Neural progenitor cell (in vitro differentiated cells): Measurements from ENCODE around the gene ADCY5. TPM values are rescaled to one million over a fixed set of nuclear protein-coding genes. Genes with fewer than 3 reads are reported as not detected.
A peak's percentile ranks its signal among the peaks of the same experiment; 100 is the strongest.

Source experiments
- DNase-seq: peaks from one replicate; pipeline ENCODE4 v3.0.0-alpha.2; 2016; ENCODE audit warnings: low spot score
- H2AFZ ChIP-seq: fragments of 200-600 bp; sonication (generic); replicated peaks from 2 replicates; pipeline ENCODE4 v1.6.1; 2016; ENCODE audit warnings: antibody characterized with exemption
- H3F3A ChIP-seq: fragments of 200-600 bp; sonication (generic); 2 replicates; pipeline ENCODE4 v1.6.1; 2016; ENCODE audit warnings: antibody characterized with exemption, low read depth
- H3K27ac ChIP-seq: fragments of 200-600 bp; sonication (generic); 2 replicates; pipeline ENCODE4 v1.5.1; 2016; ENCODE audit warnings: mild to moderate bottlenecking
- H3K27me3 ChIP-seq: fragments of 200-600 bp; sonication (generic); 2 replicates; pipeline ENCODE4 v1.6.1; 2016; ENCODE audit warnings: mild to moderate bottlenecking, moderate library complexity
- H3K36me3 ChIP-seq: fragments of 200-600 bp; sonication (generic); 2 replicates; pipeline ENCODE4 v1.5.1; 2016
- H3K4me1 ChIP-seq: fragments of 200-600 bp; sonication (generic); 2 replicates; pipeline ENCODE4 v1.6.1; 2016; ENCODE audit warnings: mixed run types
- H3K4me2 ChIP-seq: fragments of 200-600 bp; sonication (generic); 2 replicates; pipeline ENCODE4 v1.6.1; 2016
- H3K4me3 ChIP-seq: fragments of 200-600 bp; sonication (generic); 2 replicates; pipeline ENCODE4 v1.5.1; 2016
- H3K79me2 ChIP-seq: fragments of 200-600 bp; sonication (generic); 2 replicates; pipeline ENCODE4 v1.6.1; 2016; ENCODE audit warnings: low read depth
- H3K9ac ChIP-seq: fragments of 200-600 bp; sonication (generic); 2 replicates; pipeline ENCODE4 v1.6.1; 2016
- H3K9me3 ChIP-seq: fragments of 200-600 bp; sonication (generic); 2 replicates; pipeline ENCODE4 v1.5.1; 2016; ENCODE audit warnings: low read depth
- H4K20me1 ChIP-seq: fragments of 200-600 bp; sonication (generic); 2 replicates; pipeline ENCODE4 v1.6.1; 2016; ENCODE audit warnings: low read depth
- H3K27ac Mint-ChIP-seq: 3 replicates; pipeline ENCODE4 v1.8.0; 2021; ENCODE audit warnings: mixed read lengths
- H3K27me3 Mint-ChIP-seq: 2 replicates; pipeline ENCODE4 v1.8.0; 2022; ENCODE audit warnings: low read depth, mild to moderate bottlenecking, inconsistent platforms, moderate library complexity, mixed read lengths; ENCODE audit not compliant: insufficient read depth
- H3K36me3 Mint-ChIP-seq: 3 replicates; pipeline ENCODE4 v1.8.0; 2021; ENCODE audit warnings: mixed read lengths
- H3K4me1 Mint-ChIP-seq: 3 replicates; pipeline ENCODE4 v1.8.0; 2021; ENCODE audit warnings: mixed read lengths
- H3K4me3 Mint-ChIP-seq: 3 replicates; pipeline ENCODE4 v1.8.0; 2021; ENCODE audit warnings: mild to moderate bottlenecking, moderate library complexity, mixed read lengths
- H3K9me3 Mint-ChIP-seq: 3 replicates; pipeline ENCODE4 v1.8.0; 2020; ENCODE audit warnings: mixed read lengths
- CTCF ChIP-seq: fragments of 200-600 bp; sonication (generic); IDR thresholded peaks from 2 replicates; pipeline ENCODE4 v1.5.1; 2017; ENCODE audit warnings: antibody characterized with exemption, mild to moderate bottlenecking
- EZH2 ChIP-seq: fragments of 200-600 bp; sonication (generic); IDR thresholded peaks from 2 replicates; pipeline ENCODE4 v1.6.1; 2017; ENCODE audit warnings: antibody characterized with exemption, mild to moderate bottlenecking, moderate library complexity
- EZH2phosphoT487 ChIP-seq: fragments of 200-600 bp; sonication (generic); IDR thresholded peaks from 2 replicates; pipeline ENCODE4 v1.6.1; 2017; ENCODE audit warnings: antibody characterized with exemption
- total RNA-seq: library from RNA; depleted of rRNA; stranded (reverse); fragments of >200 nt; gene quantifications from 2 replicates; pipeline ENCODE4 v1.2.3, GENCODE V29; 2015; ENCODE audit warnings: low replicate concordance

The ADCY5 gene
- total RNA-seq, 1 donor from 2014 or later: 1.6 TPM

GRCh38 chr3:123258811-123259420 is 190.0 kb downstream of the ADCY5 start:
- H3K4me3 ChIP-seq: no peak overlapping the region
- TF ChIP-seq CTCF (peak; percentile 53), EZH2 (no peak)
- H3K9me3 ChIP-seq: no peaks in the 10 kb centered on the region
- H3K27me3 ChIP-seq: no peaks in the 10 kb centered on the region
- no peaks in the 10 kb centered on the region for H3K36me3 Mint-ChIP-seq
- no peak overlapping the region for H3K4me2 ChIP-seq
- no peaks in the 10 kb centered on the region for H3K9me3 Mint-ChIP-seq
- H3K4me3 Mint-ChIP-seq: no peak overlapping the region
- no peaks in the 10 kb centered on the region for H3K4me1 ChIP-seq
- H3K9ac ChIP-seq: no peak overlapping the region
- H4K20me1 ChIP-seq: no peaks in the 10 kb centered on the region
- no peaks in the 10 kb centered on the region for H3K4me1 Mint-ChIP-seq
- no peaks in the 10 kb centered on the region for H3K27me3 Mint-ChIP-seq
- no peak for DNase-seq
- no peak overlapping the region for H3K27ac ChIP-seq
- H3K36me3 ChIP-seq: no peaks in the 10 kb centered on the region
- H3K79me2 ChIP-seq: no peaks in the 10 kb centered on the region
- H3F3A ChIP-seq: no peaks in the 10 kb centered on the region
- H2AFZ ChIP-seq: no peak overlapping the region
- no peak overlapping the region for H3K27ac Mint-ChIP-seq

- H2AFZ ChIP-seq: no peak overlapping the region
- H3K27ac ChIP-seq: no peak overlapping the region
- no peak overlapping the region for H3K9ac ChIP-seq
- no peaks in the 10 kb centered on the region for H3K9me3 ChIP-seq
- Mint-ChIP-seq H3K4me3 (no peak overlapping the region), H3K27ac (no peak overlapping the region), H3K4me1 (no peaks in the 10 kb centered on the region), H3K27me3 (no peaks in the 10 kb centered on the region), H3K9me3 (no peaks in the 10 kb centered on the region), H3K36me3 (no peaks in the 10 kb centered on the region)
- no peaks in the 10 kb centered on the region for H3K36me3 ChIP-seq
- H3K27me3 ChIP-seq: no peaks in the 10 kb centered on the region
- no peak for DNase-seq
- H3K4me2 ChIP-seq: no peak overlapping the region
- H4K20me1 ChIP-seq: no peaks in the 10 kb centered on the region
- no peaks in the 10 kb centered on the region for H3F3A ChIP-seq
- no peaks in the 10 kb centered on the region for H3K79me2 ChIP-seq
- H3K4me3 ChIP-seq: no peak overlapping the region
- TF ChIP-seq EZH2phosphoT487 (no peak), CTCF (no peak), EZH2 (no peak)
- no peaks in the 10 kb centered on the region for H3K4me1 ChIP-seq
Observed at GRCh38 chr3:123258359-123258758, 190.5 kb downstream of the ADCY5 start.

- no peak overlapping the region for H2AFZ ChIP-seq
- H3K9me3 ChIP-seq: no peaks in the 10 kb centered on the region
- H3K27ac ChIP-seq: no peak overlapping the region
- no peaks in the 10 kb centered on the region for H3K4me1 ChIP-seq
- no peaks in the 10 kb centered on the region for H3K79me2 ChIP-seq
- no peak for DNase-seq
- no peak overlapping the region for H3K4me2 ChIP-seq
- no peaks in the 10 kb centered on the region for H4K20me1 ChIP-seq
- no peaks in the 10 kb centered on the region for H3K27me3 ChIP-seq
- H3K36me3 ChIP-seq: no peaks in the 10 kb centered on the region
- Mint-ChIP-seq H3K27ac (no peak overlapping the region), H3K9me3 (no peaks in the 10 kb centered on the region), H3K4me3 (no peak overlapping the region), H3K36me3 (no peaks in the 10 kb centered on the region), H3K4me1 (no peaks in the 10 kb centered on the region), H3K27me3 (no peaks in the 10 kb centered on the region)
- H3F3A ChIP-seq: no peaks in the 10 kb centered on the region
- no peak overlapping the region for H3K4me3 ChIP-seq
- TF ChIP-seq EZH2phosphoT487 (no peak), CTCF (no peak), EZH2 (no peak)
- H3K9ac ChIP-seq: no peak overlapping the region
Observed at GRCh38 chr3:123256256-123256655, 192.6 kb downstream of the ADCY5 start.
